ENCODE measurements around the gene CCDC167.

GRCh38 chr6:37492236-37492972 lies 7.3 kb downstream of the CCDC167 start:
- no peak for TF ChIP-seq CTCF (IDR thresholded peaks at IDR 0.05)
- no peak for TF ChIP-seq EP300 (IDR thresholded peaks at IDR 0.05)
